NOMO-1 (cell line): ENCODE results near the gene BICRAL.
"Not testable (repeated sequence)": the region's sequence is repeated elsewhere in the genome, so short reads cannot be mapped to it uniquely, and the experiment has no call there.

Source experiments
- DNase-seq, 2 experiments: peaks; one replicate each; lab custom pipeline; 2025; ENCODE audit not compliant: unreplicated experiment in 2 of 2; lab: John Stamatoyannopoulos, UW

BICRAL gene

GRCh38 chr6:42821846-42822245 is 40.0 kb downstream of the BICRAL start:
- no peak for DNase-seq

GRCh38 chr6:42829561-42830092 is 47.8 kb downstream of the BICRAL start:
- no peak for DNase-seq

- no peak for DNase-seq
These were observed 49.4 kb downstream of the BICRAL start for GRCh38 chr6:42831237-42831636.

GRCh38 chr6:42834056-42834455 is 52.2 kb downstream of the BICRAL start:
- no peak for DNase-seq

GRCh38 chr6:42841844-42842584 is 60.2 kb downstream of the BICRAL start:
- no peak for DNase-seq

- DNase-seq = no peak
These were observed 63.5 kb downstream of the BICRAL start for GRCh38 chr6:42845327-42845694.

- DNase-seq = no peak
These were observed 64.7 kb downstream of the BICRAL start for GRCh38 chr6:42846505-42846904.

GRCh38 chr6:42848700-42849099 is 66.8 kb downstream of the BICRAL start:
- no peak for DNase-seq

- DNase-seq = no peak
These were observed 69.7 kb downstream of the BICRAL start for GRCh38 chr6:42851599-42851998.

GRCh38 chr6:42860036-42860435 is 78.2 kb downstream of the BICRAL start:
- DNase-seq = no peak

- DNase-seq = no peak
These were observed 78.6 kb downstream of the BICRAL start for GRCh38 chr6:42860481-42860880.

GRCh38 chr6:42864602-42865001 is 82.8 kb downstream of the BICRAL start:
- no peak for DNase-seq

GRCh38 chr6:42870145-42870936 is 88.5 kb downstream of the BICRAL start:
- DNase-seq = no peak

GRCh38 chr6:42871711-42872110 is 89.9 kb downstream of the BICRAL start:
- no peak for DNase-seq

- no peak for DNase-seq
These were observed 91.5 kb downstream of the BICRAL start for GRCh38 chr6:42873313-42873712.

GRCh38 chr6:42877695-42878094 is 95.8 kb downstream of the BICRAL start:
- no peak for DNase-seq

GRCh38 chr6:42879372-42880239 is 97.8 kb downstream of the BICRAL start, which contains the start of gene RPL7L1:
TSS of gene RPL7L1 (plus strand) at chr6:42879616. CDS start at chr6:42879911, 295 bp downstream.
- DNase-seq = peak; percentile 81 to 91

- not testable (repeated sequence) for DNase-seq
These were observed 98.5 kb downstream of the BICRAL start for GRCh38 chr6:42880240-42880817.

GRCh38 chr6:42880871-42881270 is 99.0 kb downstream of the BICRAL start:
- peak in 1 of 2 experiments; percentile 9 for DNase-seq

GRCh38 chr6:42885702-42886101 is 103.8 kb downstream of the BICRAL start:
- no peak for DNase-seq
